ENCODE results near the gene ZNF483. TPM values are rescaled to one million over a fixed set of nuclear protein-coding genes. Genes with fewer than 3 reads are reported as not detected.
A peak's percentile ranks its signal among the peaks of the same experiment; 100 is the strongest.

ZNF483 gene
- total and polyA plus RNA-seq, 9 of the 15 experiments (the other 6 are each of a cell fraction or from before 2014, with no cell fraction given) = 0.04 to 1.0 (median 0.38) TPM

GRCh38 chr9:111482694-111483438 is 42.1 kb upstream of the ZNF483 start (continued):
- TF ChIP-seq ZC3H8 (IDR thresholded peaks at IDR 0.05) (no peak), POLR2G (IDR thresholded peaks at IDR 0.05; ENCODE audit: low read depth, low read length) (peak; percentile 78), ASH1L (IDR thresholded peaks at IDR 0.05; ENCODE audit: borderline replicate concordance, low read depth, partially characterized antibody) (no peak), PML (IDR thresholded peaks at IDR 0.05; ENCODE audit: low read length) (no peak), ILF3 (IDR thresholded peaks at IDR 0.05; ENCODE audit: borderline replicate concordance) (no peak), PYGO2 (tag; IDR thresholded peaks at IDR 0.05) (no peak), EWSR1 (IDR thresholded peaks at IDR 0.05; ENCODE audit: borderline replicate concordance, low read depth, partially characterized antibody) (no peak), GABPB2 (CRISPR knock-in tag; conservative IDR thresholded peaks at IDR 0.05) (no peak), EGR1 (conservative IDR thresholded peaks at IDR 0.05) (no peak), SREBF1 (IDR thresholded peaks at IDR 0.05; ENCODE audit: borderline replicate concordance, low read depth, low read length) (no peak), PHF8 (IDR thresholded peaks at IDR 0.05; ENCODE audit: borderline replicate concordance, low read length) (peak; percentile 19; the same call in 1 of the 2 replicates), MED1 (CRISPR knock-in tag; IDR thresholded peaks at IDR 0.05; ENCODE audit: borderline replicate concordance) (no peak), PATZ1 (CRISPR knock-in tag; IDR thresholded peaks at IDR 0.05; ENCODE audit: borderline replicate concordance) (no peak), ID3 (CRISPR knock-in tag; IDR thresholded peaks at IDR 0.05) (no peak), ID3 (tag; IDR thresholded peaks at IDR 0.05) (peak; percentile 84), SIN3B (IDR thresholded peaks at IDR 0.05; ENCODE audit: low read depth) (no peak), RNF219 (CRISPR knock-in tag; IDR thresholded peaks at IDR 0.05) (no peak), ZNF398 (CRISPR knock-in tag; IDR thresholded peaks at IDR 0.05) (no peak)

All from K562 (cell line).